ENCODE measurements around the gene ERC1.

DNA sequence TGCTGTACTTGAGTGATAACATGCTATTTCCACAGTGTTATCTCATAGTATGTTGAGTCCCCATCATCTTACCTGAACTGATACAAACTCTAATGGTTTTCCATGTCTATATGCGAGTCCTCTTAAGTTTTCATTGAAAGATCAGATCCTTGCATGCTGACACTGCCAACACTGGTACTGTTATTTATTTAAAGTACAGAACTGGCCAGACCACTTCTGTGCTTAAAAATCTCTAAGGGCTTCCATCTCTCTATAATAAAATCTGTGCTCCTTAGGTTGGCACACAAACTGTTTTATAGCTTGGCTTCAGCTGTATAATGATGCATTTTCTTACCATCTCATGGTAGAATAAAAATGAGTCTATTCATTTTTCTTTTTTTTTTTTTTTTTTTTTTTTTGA is 188.1 kb downstream of the ERC1 start:
- TF ChIP-seq POLR2A (IDR thresholded peaks at IDR 0.05; ENCODE audit: low read length): no peak
- no peak for TF ChIP-seq GATA1 (IDR thresholded peaks at IDR 0.05; ENCODE audit: low read depth, low read length)
